GM21737 (cell line): ENCODE results near the gene TNFRSF11A.

Experiments
- ATAC-seq: cut with Tn5 transposase; IDR thresholded peaks from one replicate; pipeline ENCODE4 v1.9.1; 2021; ENCODE audit warnings: mild to moderate bottlenecking, moderate library complexity; ENCODE audit not compliant: unreplicated experiment

Gene TNFRSF11A

DNA sequence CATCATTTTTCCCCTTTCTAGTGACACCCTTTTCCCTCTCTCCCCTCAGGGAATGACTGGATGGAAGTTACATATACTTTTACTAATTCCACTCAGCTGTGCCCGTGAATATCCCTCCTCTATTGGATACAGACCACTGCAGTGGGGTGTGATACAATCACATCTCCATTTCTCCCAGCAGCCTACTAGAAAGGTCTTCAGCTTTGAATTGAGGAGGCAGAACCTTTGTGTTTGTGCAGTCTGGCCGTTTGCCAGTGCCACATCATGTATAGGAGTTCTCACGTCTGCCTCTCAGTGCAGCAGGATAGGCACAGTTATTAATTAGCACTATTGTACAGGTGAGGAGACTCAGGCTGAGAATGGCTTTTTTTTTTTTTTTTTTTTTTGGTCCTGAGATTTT is 16.4 kb downstream of the TNFRSF11A start:
- ATAC-seq = no peak

GRCh38 chr18:62342884-62343283 is 17.8 kb downstream of the TNFRSF11A start:
- no peak for ATAC-seq

DNA sequence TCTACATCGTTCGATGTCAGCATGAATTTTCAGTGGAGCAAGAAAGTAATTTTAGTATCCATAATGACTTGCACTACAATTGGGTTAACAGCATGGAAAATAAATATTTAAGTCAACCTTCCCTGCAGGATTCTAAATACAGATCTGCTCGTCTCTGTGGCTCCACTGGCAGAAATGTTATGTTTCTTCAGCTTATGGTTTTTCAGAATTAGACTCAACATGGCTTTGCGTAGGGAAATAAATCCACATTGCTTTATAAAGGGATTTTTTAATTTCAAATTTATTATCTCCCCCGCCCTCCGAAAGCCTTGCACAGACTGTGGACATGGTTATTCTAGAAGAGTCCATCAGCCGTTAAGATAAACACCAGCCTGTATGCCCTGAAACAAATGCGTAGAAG is 18.2 kb downstream of the TNFRSF11A start:
- ATAC-seq = no peak

- no peak for ATAC-seq
Measured at GRCh38 chr18:62345909-62346308, 20.8 kb downstream of the TNFRSF11A start.

GRCh38 chr18:62346333-62347088 is 21.4 kb downstream of the TNFRSF11A start:
- ATAC-seq = no peak

- no peak for ATAC-seq
Measured at GRCh38 chr18:62347089-62347506, 22.0 kb downstream of the TNFRSF11A start.

DNA sequence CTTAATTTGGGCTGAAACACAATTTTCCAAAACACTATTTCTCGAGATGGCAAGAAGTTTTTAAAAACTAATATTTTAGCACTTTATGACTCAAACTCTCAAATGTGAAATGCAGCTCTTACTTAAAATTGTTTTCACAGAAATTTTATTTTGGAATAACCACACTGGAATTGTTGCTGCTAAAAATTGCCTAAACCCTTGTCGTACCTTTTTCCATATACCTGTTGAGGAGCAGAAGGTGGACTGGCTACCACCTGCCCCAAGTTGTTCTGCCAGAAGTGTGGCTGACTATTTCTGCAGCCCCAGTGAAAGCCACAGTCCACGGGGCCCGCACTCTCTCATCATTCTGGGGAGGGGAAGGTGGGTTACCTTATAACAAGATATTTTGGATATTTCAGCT is 23.4 kb downstream of the TNFRSF11A start:
- no peak for ATAC-seq

- ATAC-seq = no peak
Measured at GRCh38 chr18:62353170-62353569, 28.1 kb downstream of the TNFRSF11A start.

DNA sequence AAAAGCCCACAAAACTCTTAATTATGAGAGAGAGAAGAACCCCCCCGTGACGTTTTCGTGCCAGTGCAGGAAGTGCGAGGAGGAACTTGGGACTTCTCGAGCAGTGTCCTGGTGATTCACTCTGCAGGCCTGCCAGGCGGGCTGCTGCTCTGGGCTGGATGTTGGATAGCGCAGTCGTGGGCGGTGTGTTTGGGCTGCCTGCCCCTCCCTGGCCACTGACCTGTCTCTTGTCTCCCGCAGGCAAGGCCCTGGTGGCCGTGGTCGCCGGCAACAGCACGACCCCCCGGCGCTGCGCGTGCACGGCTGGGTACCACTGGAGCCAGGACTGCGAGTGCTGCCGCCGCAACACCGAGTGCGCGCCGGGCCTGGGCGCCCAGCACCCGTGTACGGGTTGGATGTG is 29.0 kb downstream of the TNFRSF11A start:
- ATAC-seq = no peak

GRCh38 chr18:62357079-62357719 is 32.1 kb downstream of the TNFRSF11A start:
- ATAC-seq = no peak

GRCh38 chr18:62360805-62361204 is 35.7 kb downstream of the TNFRSF11A start:
- ATAC-seq = no peak

DNA sequence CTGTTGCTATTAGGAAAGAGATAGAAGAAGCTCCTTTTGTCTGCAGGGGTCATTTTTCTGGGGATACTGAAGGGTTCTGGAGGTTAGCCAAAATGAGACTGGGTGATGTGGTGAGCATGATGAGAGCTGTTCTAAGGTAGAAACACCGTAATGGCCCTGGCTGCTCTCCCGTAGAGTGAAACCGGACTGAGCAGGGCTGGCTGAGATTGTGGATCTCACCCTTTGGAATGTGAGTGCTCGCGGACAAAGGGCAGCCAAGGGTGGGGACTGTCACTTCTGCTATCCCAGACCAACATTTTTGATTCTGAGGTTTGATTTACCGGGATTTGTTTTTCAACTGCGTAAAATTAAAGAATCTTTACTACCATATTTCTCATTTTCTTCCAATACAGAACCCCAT is 36.2 kb downstream of the TNFRSF11A start:
- ATAC-seq = no peak

- no peak for ATAC-seq
Measured at GRCh38 chr18:62364558-62364957, 39.4 kb downstream of the TNFRSF11A start.

DNA sequence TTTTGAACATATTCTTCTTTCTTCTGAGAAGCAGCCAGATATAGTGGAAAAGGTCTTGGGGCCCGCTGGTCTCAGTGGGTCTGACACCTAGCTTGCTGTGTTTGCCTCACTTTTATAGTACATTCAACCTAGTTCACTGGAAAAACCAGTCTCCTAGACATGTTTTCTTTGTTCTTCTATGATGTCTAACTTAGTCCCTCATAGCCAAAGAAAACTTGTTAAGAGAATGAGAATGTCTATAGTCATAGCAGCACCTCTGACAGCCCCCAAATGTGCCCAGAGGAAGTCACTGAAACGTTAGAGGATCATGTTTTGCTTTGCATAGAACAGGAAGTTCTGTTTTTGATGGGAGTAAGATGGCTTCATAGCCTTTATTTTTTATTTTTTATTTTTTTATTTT is 40.3 kb downstream of the TNFRSF11A start:
- ATAC-seq = no peak

DNA sequence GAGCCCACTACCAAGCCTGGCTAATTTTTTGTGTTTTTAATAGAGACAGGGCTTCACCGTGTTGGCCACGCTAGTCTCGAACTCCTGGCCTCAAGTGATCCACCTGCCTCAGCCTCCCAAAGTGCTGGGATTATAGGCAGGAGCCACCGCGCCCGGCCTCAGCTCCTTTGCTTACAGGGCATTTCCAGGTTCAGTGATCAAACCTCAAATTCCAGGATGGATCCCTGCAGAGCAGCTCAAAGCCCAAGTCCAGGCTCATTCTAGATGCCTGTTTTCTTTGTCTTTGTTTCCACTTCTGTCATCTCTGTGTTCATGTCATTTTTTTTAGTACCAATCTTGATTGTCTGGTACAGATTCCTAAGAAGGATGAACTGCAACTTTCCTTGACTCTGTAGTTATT is 41.9 kb downstream of the TNFRSF11A start:
- no peak for ATAC-seq

- peak; percentile 40 for ATAC-seq
Measured at GRCh38 chr18:62368100-62368499, 43.0 kb downstream of the TNFRSF11A start.

- ATAC-seq = no peak
Measured at GRCh38 chr18:62369129-62369644, 44.1 kb downstream of the TNFRSF11A start.

GRCh38 chr18:62370366-62370765 is 45.3 kb downstream of the TNFRSF11A start:
- no peak for ATAC-seq

DNA sequence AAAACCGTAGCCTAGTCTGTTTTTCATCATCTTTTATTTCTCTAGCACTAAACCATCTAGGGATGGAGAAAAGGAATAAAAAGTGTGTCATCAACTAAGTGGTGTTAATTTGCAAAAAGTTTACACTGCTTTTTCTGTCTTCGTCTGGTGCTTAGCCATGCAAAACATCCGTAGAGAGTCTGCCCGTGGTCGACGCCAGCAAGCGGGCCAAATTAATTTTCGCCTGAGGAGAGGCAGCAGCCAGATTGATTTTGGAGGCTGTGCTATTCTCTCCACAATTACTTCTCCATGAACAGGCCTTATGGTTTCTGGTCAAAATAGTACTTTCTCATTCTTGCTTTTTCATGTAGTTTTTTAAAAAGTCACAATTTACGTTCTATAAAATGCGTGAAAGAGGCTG is 46.3 kb downstream of the TNFRSF11A start:
- no peak for ATAC-seq

DNA sequence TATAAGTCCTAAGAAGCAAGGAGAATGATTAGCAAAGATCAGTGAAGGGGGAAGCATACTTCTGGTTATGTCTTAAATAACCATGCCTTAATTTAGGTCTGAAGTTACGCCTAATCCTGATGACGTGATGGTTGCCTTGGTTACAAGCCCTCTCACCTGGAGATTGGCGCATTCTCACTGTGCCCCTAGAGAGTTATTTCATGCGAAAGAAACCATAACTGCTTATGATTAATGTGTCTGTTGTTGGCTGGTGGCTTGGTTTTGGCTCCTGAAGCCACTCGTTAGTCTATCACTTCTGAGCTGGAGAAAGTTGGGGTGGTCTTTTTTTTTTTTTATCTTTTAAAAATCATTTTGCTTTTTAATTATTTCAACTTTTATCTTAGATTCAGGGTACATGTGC is 47.0 kb downstream of the TNFRSF11A start:
- ATAC-seq = peak; percentile 69

DNA sequence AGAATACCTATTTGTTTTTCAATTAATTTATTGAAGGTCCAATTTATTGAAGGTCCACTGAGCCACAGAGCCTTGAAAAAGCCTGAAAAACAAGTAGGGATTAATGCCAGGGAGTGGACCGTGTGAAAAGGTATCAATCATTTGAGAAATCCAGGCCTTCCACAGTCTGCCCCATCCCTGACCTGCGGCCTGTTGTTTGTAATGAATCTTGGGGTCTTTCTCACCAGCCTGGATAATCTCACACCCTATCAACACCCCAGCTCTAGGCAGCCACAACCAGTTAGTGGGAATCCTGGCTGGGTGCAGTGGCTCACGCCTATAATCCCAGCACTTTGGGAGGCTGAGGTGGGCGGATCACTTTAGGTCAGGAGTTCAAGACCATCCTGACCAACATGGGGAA is 47.8 kb downstream of the TNFRSF11A start:
- no peak for ATAC-seq

GRCh38 chr18:62374410-62374965 is 49.4 kb downstream of the TNFRSF11A start:
- no peak for ATAC-seq
